Adrenal gland (tissue), 12 donors: Measurements from ENCODE around the gene PCAT6. TPM values are rescaled to one million over a fixed set of nuclear protein-coding genes. Genes with fewer than 3 reads are reported as not detected.

ENCODE experiments used
- DNase-seq, 7 donors: peaks; one replicate each; pipeline ENCODE4 v3.0.0-alpha.2; 2019 to 2020
- H3K27ac ChIP-seq, 5 donors: fragments of 200-600 bp; sonication (generic) in 4 of 5; 1 replicate in 3 of 5; 2 replicates in 2 of 5; pipeline versions ENCODE4 v1.5.1 to v1.8.0; 2016 to 2020; ENCODE audit warnings: mild to moderate bottlenecking in 1 of 5
- H3K27me3 ChIP-seq: fragments of 200-600 bp; 2 replicates; pipeline ENCODE4 v1.8.0; 2021
- H3K36me3 ChIP-seq, 2 donors: fragments of 200-600 bp; replicated peaks in 1 of 2; 1 replicate in 1 of 2; 2 replicates in 1 of 2; pipeline versions ENCODE4 v1.5.1 to v1.8.0; 2018 to 2022
- H3K4me1 ChIP-seq, 2 donors: fragments of 200-600 bp; replicated peaks in 1 of 2; 1 replicate in 1 of 2; 2 replicates in 1 of 2; pipeline versions ENCODE4 v1.5.1 to v1.8.0; 2018 to 2021
- H3K4me3 ChIP-seq, 4 donors: fragments of 200-600 bp; sonication (generic) in 3 of 4; one replicate each; pipeline ENCODE4 v1.5.1; 2016 to 2018
- H3K9me3 ChIP-seq, 3 donors: fragments of 200-600 bp; sonication (generic) in 1 of 3; replicated peaks in 1 of 3; 1 replicate in 2 of 3; 2 replicates in 1 of 3; pipeline versions ENCODE4 v1.5.1 to v1.8.0; 2016 to 2021
- CTCF ChIP-seq, 6 experiments: fragments of 450-650 bp in 4 of 6; fragments of 200-600 bp in 2 of 6; sonication (generic) in 1 of 6; IDR thresholded peaks; 1 replicate in 5 of 6; 2 replicates in 1 of 6; pipeline versions ENCODE4 v1.5.1 to v1.8.0; 2016 to 2021; ENCODE audit warnings: antibody characterized with exemption in 6 of 6, mild to moderate bottlenecking in 2 of 6, moderate library complexity in 1 of 6
- POLR2A ChIP-seq, 2 donors: fragments of 450-650 bp; IDR thresholded peaks; one replicate each; pipeline ENCODE4 v1.6.1; 2017; ENCODE audit warnings: antibody characterized with exemption in 2 of 2, mild to moderate bottlenecking in 2 of 2, moderate library complexity in 1 of 2
- WGBS, 4 donors: extraction: QIAGEN DNeasy Blood & Tissue Kit in 2 of 4; methylation state at CpG; one replicate each; pipeline versions ENCODE4 v1.1.5 to v1.1.7; 2013 to 2017; 5-methylcytosine and 5-hydroxymethylcytosine counted together
- intact Hi-C, 2 donors: fragments of 100-400 bp; cut with DNase I; formaldehyde crosslinking; loops; one replicate each; pipeline versions ENCODE4 v1.14.1 to v1.15.0; 2022 to 2023
- polyA plus RNA-seq, 3 donors: library from polyadenylated mRNA; stranded (reverse); fragments of 200-250 nt in 2 of 3; fragments of 350-450 nt in 1 of 3; fragmentation: Illumina TruSeq in 1 of 3; extraction: RNeasy Lipid Tissue Mini Kit (QIAGEN cat#74804) in 1 of 3; gene quantifications; one replicate each; pipeline ENCODE4 v1.2.3, GENCODE V29; 2013 to 2014
- total RNA-seq, 9 donors: library from RNA; depleted of rRNA in 4 of 9; stranded (reverse); fragments of >200 nt in 4 of 9; fragments of 120-200 nt in 1 of 9; fragmentation: NEBNext Ultra II Directional in 1 of 9; extraction: Animal tissue kit (Norgen Biotek cat#: 25700) in 1 of 9; gene quantifications; one replicate each; pipeline versions ENCODE4 v1.1.0 to v1.2.4, GENCODE V29; 2013 to 2023
- donor health status: healthy with polysubstance abuse.
- donor health status: Bipolar disorder and iron deficiency.
- donor health status: DM: yes; HTN: yes; CAD: no.
- donor health status: DM: no; HTN: no; CAD: no.
- donor health status: DM: no; HTN: no; CAD: no.
- donor health status: DM: yes; HTN: yes; CAD: no.

Gene PCAT6
- total and polyA plus RNA-seq, 12 donors = 0.33 to 8.5 (median 1.5) TPM; not detected in 3

- intact Hi-C loops = no loop called here
- H3K36me3 ChIP-seq = no peaks in the 10 kb centered on the region
- H3K27ac ChIP-seq = peak overlapping the region in 2 of 5 donors; percentile 13 to 47
- no peaks in the 10 kb centered on the region for H3K27me3 ChIP-seq
- whole genome bisulfite sequencing, 4 donors = 84 to 85% (median 85%) methylated on average over 15 of the region's 15 CpGs
- H3K9me3 ChIP-seq = no peaks in the 10 kb centered on the region
- peaks cover 18 to 41% of the 10 kb centered on the region in 2 donors for H3K4me1 ChIP-seq
- TF ChIP-seq POLR2A (IDR thresholded peaks at IDR 0.05) = no peak
- TF ChIP-seq CTCF (IDR thresholded peaks at IDR 0.05) = no peak
- H3K4me3 ChIP-seq = no peak overlapping the region
- peak in 4 of 7 donors; percentile 20 to 51 (median 38) for DNase-seq
Measured at GRCh38 chr1:202802998-202803932, 7.5 kb upstream of the PCAT6 start.

- 57 to 63% (median 58%) methylated on average over 4 of the region's 4 CpGs for WGBS, 4 donors
Measured at GRCh38 chr1:202804126-202804525, 6.6 kb upstream of the PCAT6 start.

GRCh38 chr1:202805886-202806844 lies 4.6 kb upstream of the PCAT6 start:
- Histone ChIP-seq H3K36me3 (no peaks in the 10 kb centered on the region), H3K4me1 (peaks cover 21 to 43% of the 10 kb centered on the region in 2 donors), H3K27ac (peak overlapping the region; percentile 6 to 89 (median 78)), H3K9me3 (no peaks in the 10 kb centered on the region), H3K4me3 (peak overlapping the region; percentile 15 to 90 (median 67)), H3K27me3 (no peaks in the 10 kb centered on the region)
- WGBS, 4 donors = 25 to 33% (median 28%) methylated on average over 7 of the region's 7 CpGs
- intact Hi-C loops = no loop called here
- no peak for DNase-seq
- TF ChIP-seq POLR2A (IDR thresholded peaks at IDR 0.05) (no peak), CTCF (IDR thresholded peaks at IDR 0.05) (no peak)

More at GRCh38 chr1:202804126-202804525, 6.6 kb upstream of the PCAT6 start:
- Histone ChIP-seq H3K27me3 (no peaks in the 10 kb centered on the region), H3K27ac (no peak overlapping the region), H3K36me3 (no peaks in the 10 kb centered on the region), H3K4me1 (peaks cover 18 to 39% of the 10 kb centered on the region in 2 donors), H3K4me3 (no peak overlapping the region), H3K9me3 (no peaks in the 10 kb centered on the region)
- DNase-seq = no peak
- TF ChIP-seq CTCF (IDR thresholded peaks at IDR 0.05) = no peak
- no peak for TF ChIP-seq POLR2A (IDR thresholded peaks at IDR 0.05)
- intact Hi-C loops = no loop called here
